Thymus (tissue), 11 donors: ENCODE data around the gene GOLGA8B. TPM values are rescaled to one million over a fixed set of nuclear protein-coding genes. Genes with fewer than 3 reads are reported as not detected.
"Not testable (repeated sequence)": the region's sequence is repeated elsewhere in the genome, so short reads cannot be mapped to it uniquely, and the experiment has no call there.

Source experiments
- DNase-seq, 9 donors: peaks; one replicate each; pipeline ENCODE4 v3.0.0-alpha.2; 2013; ENCODE audit warnings: low spot score in 9 of 9, low read depth in 6 of 9, missing footprints in 1 of 9
- H3K27ac ChIP-seq, 2 donors: one replicate each; pipeline ENCODE4 v1.5.1; 2013; ENCODE audit warnings: control low read depth in 1 of 2, low read depth in 1 of 2, low read length in 1 of 2, mild to moderate bottlenecking in 1 of 2, moderate library complexity in 1 of 2
- H3K27me3 ChIP-seq, 2 donors: one replicate each; pipeline ENCODE4 v1.5.1; 2013; ENCODE audit warnings: low read length in 1 of 2; ENCODE audit not compliant: control insufficient read depth in 2 of 2, insufficient read depth in 1 of 2
- H3K36me3 ChIP-seq, 2 donors: one replicate each; pipeline ENCODE4 v1.5.1; 2013; ENCODE audit warnings: low read length in 1 of 2, mild to moderate bottlenecking in 1 of 2, moderate library complexity in 1 of 2; ENCODE audit not compliant: control insufficient read depth in 2 of 2, insufficient read depth in 2 of 2
- H3K4me1 ChIP-seq, 2 donors: one replicate each; pipeline ENCODE4 v1.5.1; 2013; ENCODE audit warnings: low read length in 2 of 2; ENCODE audit not compliant: control insufficient read depth in 2 of 2, insufficient read depth in 2 of 2
- H3K4me3 ChIP-seq, 2 donors: one replicate each; pipeline ENCODE4 v1.5.1; 2013; ENCODE audit warnings: low read length in 2 of 2, control low read depth in 1 of 2, mild to moderate bottlenecking in 1 of 2
- H3K9me3 ChIP-seq, 2 donors: one replicate each; pipeline ENCODE4 v1.5.1; 2013; ENCODE audit warnings: low read length in 1 of 2, mild to moderate bottlenecking in 1 of 2; ENCODE audit not compliant: control insufficient read depth in 2 of 2, insufficient read depth in 1 of 2
- WGBS: extraction: QIAGEN DNeasy Blood & Tissue Kit; methylation state at CpG from one replicate; pipeline ENCODE4 v1.1.7; 2013; 5-methylcytosine and 5-hydroxymethylcytosine counted together
- polyA plus RNA-seq: library from polyadenylated mRNA; stranded (reverse); fragments of 200-250 nt; gene quantifications from one replicate; pipeline ENCODE4 v1.2.3, GENCODE V29; 2013
- total RNA-seq: library from RNA; stranded (reverse); fragments of 120-200 nt; gene quantifications from one replicate; pipeline ENCODE4 v1.2.4, GENCODE V29; 2013
- donor health status: healthy.

GOLGA8B gene
- total and polyA plus RNA-seq, 2 donors, result 11.7 to 66.5 TPM

DNA sequence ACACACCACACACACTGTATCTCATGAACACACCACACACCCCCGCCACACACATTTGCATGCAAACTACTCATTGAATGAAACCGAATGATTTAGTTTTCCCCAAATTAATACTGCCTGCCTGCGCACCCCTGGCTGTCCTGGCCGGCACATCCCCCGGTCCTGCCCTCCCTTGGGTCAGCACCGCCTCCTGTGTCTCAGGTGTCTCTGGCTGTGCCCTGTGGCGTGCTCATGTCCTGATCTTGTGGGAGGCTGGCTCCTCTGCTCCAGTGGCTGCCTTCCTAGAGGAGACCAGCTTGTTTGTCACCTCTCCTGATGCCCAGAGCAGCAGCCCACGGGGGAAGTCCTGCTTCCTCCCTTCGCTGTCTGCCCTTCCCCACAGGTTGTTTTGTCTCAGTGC, 28.7 kb downstream of the GOLGA8B start:
- not testable (repeated sequence) for DNase-seq, H3K36me3 ChIP-seq, H3K27ac ChIP-seq, H3K4me3 ChIP-seq, H3K27me3 ChIP-seq, H3K9me3 ChIP-seq, H3K4me1 ChIP-seq
- WGBS, result no CpG with 5 or more reads among the region's 9 CpGs

DNA sequence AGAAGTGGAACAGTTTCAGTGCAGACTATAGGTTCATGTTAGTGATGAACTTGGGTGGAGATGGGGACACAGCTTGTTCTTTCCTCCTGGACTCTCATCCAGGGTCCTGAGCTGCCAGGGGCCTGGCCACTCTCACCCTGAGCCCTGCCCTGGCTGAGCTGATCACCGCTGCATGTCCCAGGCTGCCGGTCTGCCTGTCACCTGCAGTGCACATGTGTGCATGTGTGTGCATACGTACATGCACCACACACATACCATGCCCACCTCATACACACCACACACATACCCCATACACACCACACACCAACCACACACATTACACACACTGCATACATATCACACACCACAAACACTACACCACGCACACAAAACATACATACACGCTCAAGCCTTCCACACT, 29.3 kb downstream of the GOLGA8B start:
- H3K27me3 ChIP-seq, H3K27ac ChIP-seq, H3K36me3 ChIP-seq, H3K4me3 ChIP-seq, H3K9me3 ChIP-seq, H3K4me1 ChIP-seq, DNase-seq: not testable (repeated sequence)
- WGBS, result 98% methylated on average over 3 of the region's 5 CpGs

DNA sequence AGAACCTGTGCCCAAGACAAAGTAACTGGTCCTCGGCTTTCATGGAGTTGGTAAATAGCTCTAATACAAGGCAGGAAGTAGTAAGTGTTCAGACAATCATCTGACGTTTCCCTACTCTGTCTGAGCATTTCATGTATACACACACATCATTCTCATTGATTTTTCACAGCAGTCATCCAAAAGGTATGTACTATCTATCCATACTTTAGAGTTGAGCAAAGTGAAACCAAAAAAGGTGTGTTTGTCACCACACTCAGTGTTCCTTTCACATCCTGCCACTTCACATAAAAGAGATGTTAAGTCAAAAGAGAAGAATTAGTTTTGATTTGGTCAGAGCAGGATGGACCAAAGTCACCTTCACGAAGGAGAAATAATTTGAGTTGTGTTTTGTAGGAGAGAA, 33.3 kb downstream of the GOLGA8B start:
- H3K4me1 ChIP-seq, H3K4me3 ChIP-seq, H3K27ac ChIP-seq, H3K27me3 ChIP-seq, H3K36me3 ChIP-seq, DNase-seq, H3K9me3 ChIP-seq: not testable (repeated sequence)
- no CpG with 5 or more reads among the region's 3 CpGs for WGBS

DNA sequence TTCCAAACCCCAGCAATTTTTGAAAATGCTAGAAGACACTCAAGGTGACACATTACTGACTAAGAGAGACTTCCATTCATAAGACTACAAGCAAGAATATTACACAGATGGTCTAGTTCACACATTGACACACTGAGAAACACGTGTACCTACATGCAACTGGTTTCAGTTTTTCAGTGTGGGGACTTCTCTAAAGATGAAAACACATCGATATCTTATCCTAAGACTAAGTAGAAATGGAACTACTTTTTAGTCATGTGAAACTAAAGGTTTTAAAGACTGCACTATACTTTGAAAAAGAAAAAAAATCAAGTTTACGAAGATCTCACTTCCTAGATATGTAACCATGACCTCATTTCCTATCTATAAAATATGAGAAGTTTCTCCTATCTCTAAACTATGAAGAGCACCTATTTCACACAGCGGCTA, 34.1 kb downstream of the GOLGA8B start:
- DNase-seq, H3K9me3 ChIP-seq, H3K4me1 ChIP-seq, H3K27me3 ChIP-seq, H3K4me3 ChIP-seq, H3K27ac ChIP-seq, H3K36me3 ChIP-seq: not testable (repeated sequence)
- no CpG with 5 or more reads among the region's 4 CpGs for WGBS

DNA sequence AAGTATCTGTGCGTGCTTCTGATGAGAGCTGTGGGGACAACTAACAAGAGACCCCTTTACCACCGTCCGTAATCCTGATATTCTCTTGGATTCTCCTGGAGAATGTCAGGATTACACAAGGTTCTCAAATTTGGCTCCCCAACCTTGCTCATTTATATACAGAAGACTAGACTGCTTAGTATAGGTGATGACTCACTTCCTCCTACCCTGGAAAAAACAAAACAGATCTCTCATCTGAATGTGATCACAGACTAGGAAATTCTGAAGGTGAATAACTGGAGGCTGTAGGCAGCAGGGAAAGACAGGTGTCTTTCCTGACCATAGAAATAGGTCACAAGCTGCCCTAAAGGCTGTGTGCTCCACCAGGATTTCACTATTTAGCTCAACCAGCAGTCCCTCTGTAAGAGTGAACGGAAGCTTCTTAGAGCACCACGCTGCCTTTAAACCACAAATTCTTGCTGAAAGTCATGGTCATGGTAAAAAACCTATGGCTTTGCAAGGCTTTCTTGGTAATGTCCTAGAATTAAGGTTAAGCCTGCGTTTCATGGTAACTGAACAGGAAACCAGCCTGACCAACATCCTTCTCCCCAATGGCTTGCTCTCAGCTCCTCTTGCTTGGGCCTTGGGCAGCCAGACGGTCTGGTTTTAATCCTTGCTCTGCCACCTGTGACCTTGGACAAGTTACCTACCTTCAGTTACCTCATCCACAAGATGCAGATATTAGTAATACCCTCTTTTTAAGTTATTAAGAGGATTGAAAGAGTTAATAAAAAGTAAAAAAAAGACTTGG, 39.4 kb downstream of the GOLGA8B start:
- not testable (repeated sequence) for H3K4me3 ChIP-seq, H3K9me3 ChIP-seq, H3K27me3 ChIP-seq, H3K27ac ChIP-seq, DNase-seq, H3K36me3 ChIP-seq, H3K4me1 ChIP-seq
- WGBS, result 41% methylated on average over 2 of the region's 7 CpGs

DNA sequence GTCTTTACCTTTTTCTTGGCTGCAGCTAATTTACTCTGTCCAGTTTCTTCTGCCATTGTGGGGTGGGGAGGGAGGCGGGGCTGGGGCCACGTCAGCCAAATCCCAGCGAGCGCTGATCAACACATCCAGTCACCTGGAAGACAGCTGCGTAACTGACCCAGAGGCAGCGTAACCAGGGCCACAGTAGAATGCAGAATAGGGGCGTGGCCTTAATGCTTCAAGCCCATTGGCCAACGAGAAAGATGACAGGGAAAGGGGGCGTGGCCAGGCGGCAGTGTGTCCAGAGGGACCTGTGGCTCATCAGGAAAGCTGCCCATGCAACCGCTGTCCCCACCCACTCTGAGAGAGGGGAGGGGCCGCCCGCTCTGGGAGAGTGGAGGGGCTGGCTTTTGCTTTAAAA, 47.6 kb downstream of the GOLGA8B start:
- H3K4me1 ChIP-seq, H3K36me3 ChIP-seq, H3K27me3 ChIP-seq, DNase-seq, H3K27ac ChIP-seq, H3K4me3 ChIP-seq, H3K9me3 ChIP-seq: not testable (repeated sequence)
- WGBS, result no CpG with 5 or more reads among the region's 13 CpGs

Other genes starting within 250 kb of the GOLGA8B start
- gene SLC12A6, start 245.9 kb downstream of the GOLGA8B start, total RNA-seq, result 13.5 TPM
- gene SLC12A6, start 245.9 kb downstream of the GOLGA8B start, polyA plus RNA-seq, result 9.7 TPM
- gene NOP10, start 240.5 kb downstream of the GOLGA8B start, total RNA-seq, result 268 TPM
- 255 TPM for gene NOP10, start 240.5 kb downstream of the GOLGA8B start, polyA plus RNA-seq
- gene NUTM1, start 240.3 kb downstream of the GOLGA8B start, total RNA-seq, result not detected
- gene NUTM1, start 240.3 kb downstream of the GOLGA8B start, polyA plus RNA-seq, result 0.02 TPM
- gene LPCAT4, start 216.5 kb downstream of the GOLGA8B start, total RNA-seq, result 7.1 TPM
- gene LPCAT4, start 216.5 kb downstream of the GOLGA8B start, polyA plus RNA-seq, result 35.5 TPM
- gene GOLGA8A, start 145.8 kb downstream of the GOLGA8B start, total RNA-seq, result 13.8 TPM
- 74.7 TPM for gene GOLGA8A, start 145.8 kb downstream of the GOLGA8B start, polyA plus RNA-seq
- 0.14 TPM for gene GJD2, start 171.3 kb upstream of the GOLGA8B start, total RNA-seq
- 0.32 TPM for gene GJD2, start 171.3 kb upstream of the GOLGA8B start, polyA plus RNA-seq
- gene ACTC1, start 211.9 kb upstream of the GOLGA8B start, total RNA-seq, result 9.6 TPM
- gene ACTC1, start 211.9 kb upstream of the GOLGA8B start, polyA plus RNA-seq, result 13.3 TPM